ENCODE measurements around the gene PLEKHG2. TPM values are rescaled to one million over a fixed set of nuclear protein-coding genes. Genes with fewer than 3 reads are reported as not detected.
A peak's percentile ranks its signal among the peaks of the same experiment; 100 is the strongest.

PLEKHG2 gene
- total RNA-seq, 2 experiments from 2014 or later: 65.7 to 65.9 TPM

DNA sequence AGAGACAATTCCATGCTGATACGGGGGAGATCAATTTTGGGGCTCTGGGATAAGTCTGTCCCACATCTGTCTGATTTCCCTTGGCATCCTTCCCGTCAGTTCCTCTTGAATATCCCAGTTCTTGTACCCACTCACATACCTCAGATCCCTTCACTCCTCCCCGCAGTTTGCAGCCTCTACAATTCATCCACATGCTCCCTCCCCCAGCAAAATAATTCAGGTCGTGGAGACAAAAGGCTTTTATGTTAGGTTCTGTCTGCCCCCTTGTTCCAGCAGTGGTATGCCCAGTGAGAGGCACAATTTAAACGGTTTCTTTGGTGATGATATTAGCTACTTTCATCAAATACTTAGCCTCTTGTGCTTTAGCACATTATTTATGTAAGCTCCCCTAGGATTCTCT, 13.7 kb downstream of the PLEKHG2 start:
- no peaks in the 10 kb centered on the region for H3K27me3 Mint-ChIP-seq
- H3K4me1 Mint-ChIP-seq: peaks cover 7% of the 10 kb centered on the region
- no peak overlapping the region for H3K4me3 Mint-ChIP-seq
- POLR2A ChIA-PET: interaction anchor here (1.4 to 3.0 kb wide), 2 partner anchors 9 to 12 kb away, joined by 3 to 11 read pairs; partner anchors contain the start of gene RPS16
- peaks cover 6% of the 10 kb centered on the region for H3K36me3 Mint-ChIP-seq
- ATAC-seq (ENCODE audit: low read depth) (no peak), DNase-seq (no peak)
- no peak overlapping the region for H3K27ac Mint-ChIP-seq
- no peaks in the 10 kb centered on the region for H3K9me3 Mint-ChIP-seq

DNA sequence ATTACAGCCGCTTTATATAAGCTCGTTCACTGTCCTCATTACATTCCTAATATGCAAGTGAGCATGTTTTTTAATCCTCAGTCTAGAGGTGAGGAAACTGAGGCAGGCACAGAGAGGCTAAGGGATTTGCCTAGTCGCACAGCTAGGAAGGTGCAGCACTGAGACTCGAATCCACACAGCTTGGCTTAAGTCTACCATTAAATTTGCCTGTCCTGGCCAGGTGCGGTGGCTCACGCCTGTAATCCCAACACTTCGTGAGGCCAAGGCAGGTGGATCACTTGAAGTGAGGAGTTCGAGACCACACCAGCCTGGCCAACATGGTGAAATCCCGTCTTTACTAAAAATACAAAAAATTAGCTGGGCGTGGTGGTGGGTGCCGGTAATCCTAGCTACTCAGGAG, 15.2 kb downstream of the PLEKHG2 start:
- DNase-seq (no peak), ATAC-seq (ENCODE audit: low read depth) (no peak)
- Mint-ChIP-seq H3K36me3 (peaks cover 10% of the 10 kb centered on the region), H3K27ac (no peak overlapping the region), H3K9me3 (no peaks in the 10 kb centered on the region), H3K4me1 (peaks cover 10% of the 10 kb centered on the region), H3K4me3 (no peak overlapping the region), H3K27me3 (no peaks in the 10 kb centered on the region)
- POLR2A ChIA-PET: interaction anchor here (1.3 to 3.0 kb wide), 4 partner anchors 8 to 37 kb away, joined by 3 to 11 read pairs (median 4); partner anchors contain the start of genes MED29, PAF1 and RPS16

DNA sequence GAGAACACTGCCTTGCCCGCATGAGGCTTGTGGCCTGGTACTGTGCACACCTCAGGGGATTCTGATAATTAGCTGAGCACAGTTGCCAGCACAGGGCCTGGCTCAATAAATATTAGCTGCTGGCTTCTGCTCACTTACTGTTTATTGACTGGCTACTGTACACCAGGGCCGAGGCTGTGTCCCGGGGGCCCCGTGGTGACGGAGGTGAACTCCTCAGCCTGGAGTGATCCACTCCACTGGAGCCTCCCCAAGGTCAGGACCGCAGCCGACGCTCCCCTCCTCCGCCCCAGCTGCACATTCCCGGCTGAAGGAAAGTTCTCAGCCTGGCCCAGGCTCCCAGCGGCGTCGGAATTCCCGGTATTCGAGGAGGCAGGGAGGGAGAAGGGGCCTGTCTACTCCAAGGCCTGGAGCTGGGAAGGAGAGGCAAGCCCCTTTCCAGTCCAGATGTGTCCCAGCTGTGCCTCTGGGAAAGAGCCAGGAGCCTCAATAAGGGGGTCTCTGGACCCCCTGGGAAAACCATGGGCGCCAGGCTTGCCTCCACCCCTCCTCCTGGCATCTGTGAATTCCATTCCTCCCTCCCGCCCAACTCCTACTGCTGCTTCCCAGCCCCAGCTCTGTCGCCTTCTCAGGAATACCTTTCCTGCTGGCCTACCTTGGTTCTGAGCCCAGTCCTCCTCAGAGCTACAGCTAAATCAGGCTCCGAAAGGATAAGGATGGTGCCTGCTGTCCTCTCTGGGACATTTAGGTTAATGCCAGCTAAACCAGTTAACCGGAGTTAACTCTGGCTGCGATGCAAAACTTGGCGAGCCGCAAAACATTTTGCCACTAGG, 16.0 kb downstream of the PLEKHG2 start:
- ATAC-seq (ENCODE audit: low read depth) (no peak), DNase-seq (no peak)
- POLR2A ChIA-PET: interaction anchor here (1.3 to 3.0 kb wide), 3 partner anchors 7 to 37 kb away, joined by 4 to 11 read pairs (median 4); partner anchors contain the start of genes MED29, PAF1 and RPS16
- Mint-ChIP-seq H3K4me1 (peaks cover 13% of the 10 kb centered on the region), H3K4me3 (no peak overlapping the region), H3K36me3 (peaks cover 12% of the 10 kb centered on the region), H3K27me3 (no peaks in the 10 kb centered on the region), H3K9me3 (no peaks in the 10 kb centered on the region), H3K27ac (no peak overlapping the region)

DNA sequence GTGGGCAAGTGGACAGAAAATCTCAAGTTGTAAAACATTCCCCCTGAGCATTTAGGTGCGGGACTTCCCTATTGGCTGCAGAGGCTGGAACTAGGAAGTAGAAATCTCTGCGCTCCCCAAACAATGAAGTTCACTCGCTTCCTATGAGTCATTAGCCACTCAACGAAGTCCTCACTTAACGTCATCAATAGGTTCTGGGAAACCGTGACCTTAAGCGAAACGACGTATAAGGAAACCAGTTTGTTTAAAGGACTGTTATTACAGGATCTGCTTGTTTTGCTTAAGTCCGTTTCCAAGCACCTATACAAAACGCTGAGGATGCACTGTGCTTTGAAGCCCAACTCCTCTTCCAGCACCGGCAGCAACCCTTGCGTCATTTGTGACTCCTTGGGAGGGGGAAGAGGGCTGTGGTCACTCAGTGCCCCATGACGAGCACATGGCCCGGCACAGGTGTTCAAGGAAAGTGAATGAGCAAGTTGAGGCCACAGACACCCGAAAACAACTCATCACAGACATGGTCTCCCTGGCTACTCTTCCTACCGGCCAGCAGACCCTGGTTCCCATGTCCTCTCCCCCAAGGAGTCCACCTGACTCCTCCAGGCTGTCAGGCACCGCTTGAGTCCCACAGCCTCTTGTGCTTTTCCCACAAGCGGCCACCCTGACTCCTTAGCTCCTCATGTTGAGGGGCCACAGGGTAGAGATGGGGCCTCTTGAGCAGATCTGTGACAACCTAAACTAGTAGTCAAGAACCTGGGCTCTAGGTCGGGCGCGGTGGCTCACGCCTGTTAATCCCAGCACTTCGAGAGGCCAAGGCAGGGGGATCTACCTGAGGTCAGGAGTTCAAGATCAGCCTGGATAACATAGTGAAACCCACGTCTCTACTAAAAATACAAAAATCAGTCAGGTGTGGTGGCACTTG, 18.5 kb downstream of the PLEKHG2 start:
- Mint-ChIP-seq H3K4me1 (peaks cover 32% of the 10 kb centered on the region), H3K9me3 (no peaks in the 10 kb centered on the region), H3K36me3 (peaks cover 23% of the 10 kb centered on the region), H3K27ac (peak overlapping the region; percentile 15), H3K4me3 (no peak overlapping the region), H3K27me3 (no peaks in the 10 kb centered on the region)
- ATAC-seq (ENCODE audit: low read depth): no peak
- no peak for DNase-seq
- POLR2A ChIA-PET: interaction anchor here (0.6 to 0.9 kb wide), 4 partner anchors 13 to 1111 kb away, joined by 3 to 5 read pairs (median 4); partner anchors contain the start of gene KCNK6

DNA sequence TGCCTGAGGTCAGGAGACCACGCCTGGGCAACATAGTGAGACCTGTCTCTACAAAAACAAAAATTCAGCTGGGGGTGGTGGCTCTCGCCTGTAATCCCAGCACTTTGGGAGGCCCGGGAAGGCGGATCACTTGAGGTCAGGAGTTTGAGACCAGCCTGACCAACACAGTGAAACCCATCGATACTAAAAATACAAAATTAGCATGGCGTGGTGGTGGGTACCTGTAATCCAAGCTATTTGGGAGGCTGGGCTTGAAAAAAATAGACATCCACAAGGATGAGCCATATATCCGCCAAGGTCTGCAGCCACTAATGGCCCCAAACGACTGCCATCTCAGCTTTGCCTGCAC, 20.2 kb downstream of the PLEKHG2 start:
- peaks cover 23% of the 10 kb centered on the region for H3K36me3 Mint-ChIP-seq
- no peak overlapping the region for H3K27ac Mint-ChIP-seq
- POLR2A ChIA-PET: no interaction called here
- H3K9me3 Mint-ChIP-seq: no peaks in the 10 kb centered on the region
- no peak overlapping the region for H3K4me3 Mint-ChIP-seq
- no peak for ATAC-seq (ENCODE audit: low read depth)
- DNase-seq: no peak
- H3K4me1 Mint-ChIP-seq: peaks cover 41% of the 10 kb centered on the region
- H3K27me3 Mint-ChIP-seq: peaks cover 3% of the 10 kb centered on the region

DNA sequence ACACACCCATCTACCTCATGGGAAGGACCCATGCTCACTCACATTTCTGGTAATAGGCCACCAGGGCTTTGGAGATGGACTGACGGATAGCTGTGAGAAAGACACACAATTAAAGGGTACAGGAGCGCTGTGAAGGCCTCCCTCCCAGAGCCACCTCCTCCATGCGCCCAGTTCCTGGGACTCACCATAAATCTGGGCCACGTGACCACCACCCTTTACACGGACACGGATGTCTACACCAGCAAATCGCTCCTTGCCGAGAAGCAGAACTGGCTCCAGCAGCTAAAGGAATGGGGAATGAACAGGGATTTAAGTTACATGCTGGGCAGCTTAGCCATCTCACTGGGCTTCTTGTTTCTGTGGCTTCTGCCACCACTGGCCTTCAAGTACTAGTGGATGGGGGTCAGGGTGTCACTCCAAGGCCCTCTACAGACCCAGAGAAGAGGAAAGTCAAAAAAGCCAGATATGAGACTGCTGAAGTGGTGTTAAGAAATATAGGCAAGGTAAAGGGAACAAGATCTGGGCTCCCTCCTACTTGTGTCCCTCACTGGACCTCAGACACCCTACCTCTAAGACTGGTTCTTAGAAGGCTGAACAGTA, 21.1 kb downstream of the PLEKHG2 start:
- H3K27ac Mint-ChIP-seq: no peak overlapping the region
- POLR2A ChIA-PET: no interaction called here
- no peak for ATAC-seq (ENCODE audit: low read depth)

DNA sequence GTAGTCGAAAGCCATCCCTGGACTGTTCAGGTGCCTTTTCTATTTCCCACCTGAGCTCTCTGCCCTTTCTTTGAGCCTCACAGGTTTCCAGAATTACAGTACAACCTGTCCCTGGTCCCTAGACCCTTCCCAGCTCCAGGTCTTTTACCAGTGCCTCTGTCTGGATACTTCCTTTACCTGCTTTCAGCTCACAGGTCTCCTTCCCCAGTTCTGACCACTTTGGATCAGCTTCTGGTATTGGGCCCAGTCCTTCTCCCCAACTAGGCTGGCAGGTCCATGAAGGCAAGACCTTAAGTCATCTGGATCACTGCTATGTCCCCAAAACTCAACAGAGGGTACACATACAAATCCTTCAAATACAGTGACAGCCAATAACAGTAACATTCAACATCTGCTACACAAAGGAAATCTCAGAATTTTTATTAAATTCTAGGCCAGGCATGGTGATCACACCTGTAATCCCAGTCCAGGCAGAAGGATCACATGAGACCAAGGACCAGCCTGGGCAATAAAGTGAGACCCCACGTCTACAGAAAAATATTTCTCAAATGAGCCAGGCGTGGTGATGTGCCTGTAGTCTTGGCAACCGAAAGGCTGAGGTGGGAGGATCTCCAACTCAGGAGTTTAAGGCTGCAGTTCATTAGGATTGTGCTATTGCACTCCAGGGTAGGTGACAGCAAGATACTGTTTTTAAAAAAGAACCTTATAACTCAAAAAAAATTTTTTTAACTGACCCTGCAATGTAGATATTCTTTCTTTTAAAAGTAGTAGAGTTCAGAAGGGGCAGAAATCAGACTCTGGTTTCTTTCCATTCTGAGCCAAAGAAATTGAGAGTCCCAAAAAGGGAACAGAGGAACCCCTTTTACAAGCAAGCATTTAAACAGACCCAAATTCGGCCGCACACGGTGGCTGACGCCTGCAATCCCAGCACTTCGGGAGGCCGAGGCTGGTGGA, 21.9 kb downstream of the PLEKHG2 start:
- peaks cover 41% of the 10 kb centered on the region for H3K4me1 Mint-ChIP-seq
- no peak for DNase-seq
- no peaks in the 10 kb centered on the region for H3K9me3 Mint-ChIP-seq
- peak overlapping the region; percentile 70 for H3K27ac Mint-ChIP-seq
- peaks cover 3% of the 10 kb centered on the region for H3K27me3 Mint-ChIP-seq
- POLR2A ChIA-PET: interaction anchor here (1.1 to 2.5 kb wide), 15 partner anchors 8 to 412 kb away, joined by 4 to 113 read pairs (median 17); partner anchors contain the start of genes MED29, PAF1, PLEKHG2 and SAMD4B
- H3K36me3 Mint-ChIP-seq: peaks cover 23% of the 10 kb centered on the region
- H3K4me3 Mint-ChIP-seq: peak overlapping the region; percentile 100
- no peak for ATAC-seq (ENCODE audit: low read depth)

More for the DNA sequence above, 21.1 kb downstream of the PLEKHG2 start:
- Mint-ChIP-seq H3K4me3 (peak overlapping the region; percentile 100), H3K9me3 (no peaks in the 10 kb centered on the region), H3K27me3 (peaks cover 3% of the 10 kb centered on the region), H3K4me1 (peaks cover 43% of the 10 kb centered on the region), H3K36me3 (peaks cover 23% of the 10 kb centered on the region)
- DNase-seq: no peak

DNA sequence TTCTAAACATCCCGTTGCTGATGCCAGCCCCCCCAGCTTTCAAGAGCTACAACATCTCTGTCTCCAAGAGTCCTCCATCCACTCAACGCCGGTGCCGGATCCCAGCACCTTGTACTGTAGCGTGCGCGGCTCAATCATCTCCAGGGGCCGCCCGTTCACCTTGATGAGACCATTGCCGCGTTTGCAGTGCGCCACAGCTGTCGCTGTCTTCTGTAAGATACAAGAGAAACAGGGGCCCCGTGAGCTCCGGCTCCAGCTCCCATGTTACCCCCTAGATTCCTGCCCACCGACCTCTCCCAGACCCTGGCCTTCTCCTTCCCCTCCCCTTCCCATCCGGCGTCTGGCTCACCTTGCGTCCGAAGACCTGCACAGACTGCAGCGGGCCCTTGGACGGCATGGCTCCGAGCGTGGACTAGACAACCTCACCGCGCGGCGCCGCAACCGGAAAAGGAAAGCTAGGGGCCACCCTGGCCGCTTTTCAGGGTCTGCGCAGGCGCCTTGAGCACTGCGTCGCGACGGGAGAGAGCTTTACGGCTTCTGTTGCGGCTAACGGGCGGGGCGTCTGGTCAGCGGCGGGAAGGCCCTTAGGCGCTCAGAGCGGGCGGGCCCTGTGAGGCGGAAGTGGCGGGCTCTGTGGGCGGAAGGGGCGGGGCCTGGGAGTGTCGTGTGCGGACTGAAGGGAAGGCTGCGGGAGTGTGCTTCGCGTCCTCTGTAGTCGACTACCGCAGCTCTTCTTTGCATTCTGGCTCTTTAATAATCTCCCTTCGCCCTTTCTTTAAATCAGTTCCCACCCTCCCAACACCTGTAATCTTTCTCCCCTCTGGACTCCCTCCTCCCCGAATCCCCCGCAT, 23.3 kb downstream of the PLEKHG2 start, which contains the start of gene RPS16:
Gene RPS16 (minus strand): TSS at position 451 of the 851 bp plus-strand sequence. CDS start 54 bp downstream, at position 397.
- Mint-ChIP-seq H3K27ac (peak within 1 kb of the TSS; percentile 99), H3K4me3 (peak within 1 kb of the TSS; percentile 100), H3K27me3 (peaks cover 3% of the 10 kb centered on the region), H3K4me1 (peaks cover 42% of the 10 kb centered on the region), H3K9me3 (no peaks in the 10 kb centered on the region), H3K36me3 (peaks cover 23% of the 10 kb centered on the region)
- ATAC-seq (ENCODE audit: low read depth) (peak; percentile 87), DNase-seq (peak; percentile 100)
- POLR2A ChIA-PET: interaction anchor here (0.6 to 2.5 kb wide), 35 partner anchors 9 to 1177 kb away, joined by 3 to 113 read pairs (median 6); partner anchors contain the start of genes AKT2, DLL3, DYRK1B and EID2B

DNA sequence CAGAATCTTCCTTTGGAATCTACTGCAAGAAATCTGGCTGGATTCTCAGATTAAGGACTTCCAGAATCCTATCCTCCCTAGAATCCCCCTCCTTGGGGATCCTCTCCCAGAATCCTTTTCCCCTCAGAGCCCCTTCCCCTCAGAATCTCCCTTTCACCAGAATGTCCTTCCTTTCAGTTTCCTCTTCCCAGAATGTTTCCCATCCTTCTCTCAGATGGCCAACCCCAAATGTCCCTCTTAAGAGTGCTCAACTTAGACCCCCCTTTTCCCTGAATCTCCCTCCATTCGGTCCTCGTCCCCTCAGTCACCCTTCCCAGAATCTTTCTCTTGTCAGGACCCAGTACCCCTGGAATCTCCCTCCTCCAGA, 23.9 kb downstream of the PLEKHG2 start:
- Mint-ChIP-seq H3K4me3 (peak overlapping the region; percentile 100), H3K27me3 (peaks cover 3% of the 10 kb centered on the region), H3K36me3 (peaks cover 23% of the 10 kb centered on the region), H3K9me3 (no peaks in the 10 kb centered on the region), H3K27ac (peak overlapping the region; percentile 99), H3K4me1 (peaks cover 42% of the 10 kb centered on the region)
- ATAC-seq (ENCODE audit: low read depth): no peak
- DNase-seq: no peak
- POLR2A ChIA-PET: interaction anchor here (0.6 to 2.5 kb wide), 33 partner anchors 10 to 1177 kb away, joined by 3 to 113 read pairs (median 6); partner anchors contain the start of genes AKT2, DLL3, DYRK1B and EID2B

DNA sequence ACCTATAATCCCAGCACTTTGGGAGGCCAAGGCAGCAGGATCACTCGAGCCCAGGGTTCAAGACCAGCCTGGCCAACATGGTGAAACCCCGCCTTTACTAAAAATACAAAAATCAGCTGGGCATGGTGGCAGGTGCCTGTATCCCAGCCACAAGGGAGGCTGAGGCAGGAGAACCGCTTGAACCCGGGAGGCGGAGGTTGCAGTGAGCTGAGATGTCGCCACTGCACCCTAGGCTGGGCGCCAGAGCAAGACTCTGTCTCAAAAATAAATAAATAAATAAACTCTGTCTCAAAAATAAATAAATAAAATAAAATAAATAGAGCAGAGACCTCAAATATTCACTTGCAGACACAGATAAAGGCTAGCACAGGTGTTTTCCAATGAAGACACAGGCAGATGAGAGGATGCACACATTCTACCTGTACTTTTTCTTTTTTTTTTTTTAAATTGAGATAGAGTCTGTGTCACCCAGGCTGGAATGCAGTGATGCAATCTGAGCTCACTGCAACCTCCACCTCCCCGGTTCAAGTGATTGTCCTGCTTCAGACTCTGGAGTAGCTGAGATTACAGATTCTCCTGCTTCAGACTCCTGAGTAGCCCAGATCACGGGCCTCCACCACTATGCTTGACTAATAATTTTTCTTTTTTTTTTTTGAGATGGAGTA, 25.9 kb downstream of the PLEKHG2 start:
- DNase-seq (no peak), ATAC-seq (ENCODE audit: low read depth) (no peak)
- Mint-ChIP-seq H3K4me3 (no peak overlapping the region), H3K36me3 (peaks cover 15% of the 10 kb centered on the region), H3K27ac (no peak overlapping the region), H3K4me1 (peaks cover 36% of the 10 kb centered on the region), H3K9me3 (no peaks in the 10 kb centered on the region), H3K27me3 (peaks cover 5% of the 10 kb centered on the region)
- POLR2A ChIA-PET: no interaction called here

Data from activated naive CD8-positive, alpha-beta T cell treated with anti-CD3 and anti-CD28 coated beads, Interleukin-2, amount 10 ng/mL, durations not matched to agents 7 days and 5 days (primary cell).